HG03060 (cell line): ENCODE results near the gene GON7.
"Not testable (repeated sequence)": the region's sequence is repeated elsewhere in the genome, so short reads cannot be mapped to it uniquely, and the experiment has no call there.

Experiments
- ATAC-seq: cut with Tn5 transposase; IDR thresholded peaks from one replicate; pipeline ENCODE4 v1.9.1; 2021; ENCODE audit warnings: low read depth, moderate number of reproducible peaks; ENCODE audit not compliant: unreplicated experiment

The GON7 gene

DNA sequence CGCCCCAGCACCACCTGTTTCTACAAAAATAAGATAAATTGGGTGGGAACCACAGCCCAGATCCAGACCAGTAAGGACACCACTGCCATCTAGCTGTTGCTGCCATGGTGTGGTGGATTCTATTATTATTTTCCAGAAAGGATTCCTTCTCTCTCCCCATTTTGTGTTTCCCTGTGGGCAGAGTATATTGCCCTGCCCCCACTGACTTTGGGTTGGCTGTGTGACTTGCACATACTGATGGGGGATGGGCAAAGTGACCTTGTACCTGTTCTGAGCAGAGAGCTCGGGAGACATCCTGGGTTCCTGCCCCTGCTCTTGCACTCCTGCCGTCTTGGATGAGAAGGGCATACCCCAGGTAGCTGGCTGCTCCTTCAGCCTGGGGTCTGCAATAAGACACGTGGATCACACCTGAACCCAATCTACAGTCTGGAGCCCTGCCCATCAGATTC, 46.5 kb downstream of the GON7 start:
- no peak for ATAC-seq

DNA sequence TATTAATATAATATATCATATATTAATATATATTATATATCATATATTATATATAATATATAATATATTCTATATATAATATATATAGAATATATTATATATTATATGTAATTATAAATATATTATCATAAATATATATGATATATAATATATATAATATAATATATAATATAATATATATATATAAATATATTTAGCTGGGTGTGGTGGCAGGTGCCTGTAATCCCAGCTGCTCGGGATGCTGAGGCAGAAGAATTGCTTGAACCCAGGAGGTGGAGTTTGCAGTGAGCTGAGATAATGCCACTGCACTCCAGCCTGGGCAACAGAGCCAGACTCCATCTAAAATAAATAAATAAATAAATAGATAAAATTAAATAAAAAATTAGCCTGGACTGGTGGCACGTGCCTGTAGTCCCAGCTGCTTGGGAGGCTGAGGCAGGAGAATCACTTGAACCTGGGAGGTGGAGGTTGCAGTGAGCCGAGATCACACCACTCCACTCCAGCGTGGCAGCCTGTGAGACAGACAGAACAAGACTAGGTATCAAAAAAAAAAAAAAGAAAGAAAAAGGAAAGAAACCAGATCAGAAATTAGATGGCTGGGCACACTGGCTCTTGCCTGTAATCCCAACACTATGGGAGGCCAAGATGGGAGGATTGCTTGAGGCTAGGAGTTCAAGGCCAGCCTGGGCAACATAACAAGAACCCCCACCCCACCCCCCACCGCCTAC, 47.1 kb downstream of the GON7 start:
- not testable (repeated sequence) for ATAC-seq

DNA sequence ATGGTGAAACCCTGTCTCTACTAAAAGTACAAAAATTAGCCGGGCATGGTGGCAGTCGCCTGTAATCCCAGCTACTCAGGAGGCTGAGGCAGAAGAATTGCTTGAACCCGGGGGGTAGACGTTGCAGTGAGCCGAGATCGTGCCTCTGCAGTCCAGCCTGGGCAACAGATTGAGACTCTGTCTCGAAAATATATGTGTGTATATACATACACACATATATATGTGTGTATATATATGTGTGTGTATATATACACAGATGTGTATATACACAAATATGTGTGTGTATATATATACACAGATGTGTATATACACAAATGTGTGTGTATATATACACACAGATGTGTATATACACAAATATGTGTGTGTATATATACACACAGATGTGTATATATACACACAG, 48.5 kb downstream of the GON7 start:
- not testable (repeated sequence) for ATAC-seq

DNA sequence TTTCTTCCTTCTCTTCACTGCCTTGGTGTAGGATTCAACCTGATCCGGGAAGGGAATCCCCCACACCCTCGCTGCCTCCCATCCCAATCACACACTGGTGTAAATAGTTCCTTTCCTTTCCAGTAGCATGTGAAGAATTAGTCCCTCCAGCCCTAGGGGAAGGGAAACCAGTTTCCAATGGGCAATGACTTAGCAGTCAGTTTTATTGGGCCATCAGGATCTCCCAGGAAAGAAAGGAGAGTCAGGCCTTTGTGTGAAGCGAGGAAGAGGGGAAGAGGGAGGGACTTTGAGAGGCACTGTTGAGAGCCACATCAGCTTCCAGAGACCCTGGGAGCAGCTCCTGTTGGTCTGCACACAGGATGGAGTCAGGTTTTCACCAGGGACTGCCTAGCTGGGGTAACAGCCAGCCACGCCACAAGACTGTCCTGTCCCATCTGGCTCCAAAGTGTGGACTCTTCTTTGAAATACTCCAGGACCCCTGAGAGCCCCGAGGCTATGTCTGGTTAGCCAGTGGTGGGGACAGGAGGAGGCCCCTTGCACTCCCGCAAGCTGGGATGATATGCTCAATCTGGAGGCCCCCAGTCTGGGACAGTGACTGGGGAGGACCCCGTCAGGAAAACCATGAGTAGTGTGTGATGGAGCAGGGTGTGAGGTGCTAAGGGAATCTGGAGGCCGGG, 50.0 kb downstream of the GON7 start:
- no peak for ATAC-seq

DNA sequence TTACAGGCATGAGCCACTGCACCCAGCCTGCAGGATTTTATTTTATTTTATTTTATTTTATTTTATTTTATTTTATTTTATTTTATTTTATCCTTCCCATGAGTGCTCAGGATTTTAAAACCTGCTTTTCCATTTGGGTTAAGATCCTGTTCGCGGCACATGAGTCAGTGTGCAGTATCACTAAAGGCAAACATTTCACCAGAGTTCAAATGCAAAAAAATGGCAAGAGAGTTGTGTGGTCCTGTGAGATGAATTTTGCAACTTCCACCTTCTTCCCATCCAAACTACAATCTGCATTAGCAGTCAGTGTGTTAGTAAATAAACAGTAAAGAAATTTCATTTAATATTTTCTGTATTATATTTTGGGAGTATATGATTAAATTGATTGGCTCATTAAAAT, 51.2 kb downstream of the GON7 start:
- ATAC-seq, result no peak

DNA sequence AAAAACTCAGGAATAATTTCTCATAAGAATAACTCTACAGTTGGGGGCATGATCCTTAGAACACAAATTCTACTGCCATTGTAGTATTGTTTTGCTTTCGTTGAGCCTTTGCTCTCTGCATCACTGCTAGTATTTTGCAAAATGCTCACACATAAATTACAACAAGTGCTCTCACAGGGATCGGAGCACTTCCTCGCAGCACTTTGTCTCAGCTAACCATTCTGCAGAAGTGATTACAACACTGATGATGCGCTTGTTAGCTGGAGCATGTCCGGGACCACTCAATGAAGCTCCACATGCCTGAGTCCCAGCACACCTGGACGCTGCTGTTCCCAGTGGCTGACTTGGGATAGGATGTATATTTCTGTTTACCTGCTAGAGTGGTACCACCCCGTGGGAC, 53.7 kb downstream of the GON7 start:
- ATAC-seq, result no peak
